ENCODE measurements around the gene KANTR.

DNA sequence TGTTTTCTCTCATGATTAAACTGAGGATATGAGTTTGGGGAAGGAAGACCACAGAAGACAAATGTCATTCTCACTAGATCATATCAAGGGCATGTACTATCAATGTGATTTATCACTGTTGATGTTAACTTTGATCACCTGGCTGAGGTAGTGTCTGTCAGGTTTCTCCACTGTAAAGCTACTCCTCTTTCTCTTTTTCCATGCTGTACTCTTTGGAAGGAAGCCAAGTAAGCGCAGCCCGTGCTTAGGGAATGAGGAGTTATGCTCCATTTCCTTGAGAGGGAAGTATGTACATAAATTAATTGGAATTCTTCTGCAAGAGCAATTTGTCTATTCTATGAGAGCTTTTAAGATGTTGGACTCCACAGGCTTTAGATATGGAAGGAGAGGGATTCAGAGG lies 4.0 kb upstream of the KANTR start:
- TF ChIP-seq, protein P1, sequence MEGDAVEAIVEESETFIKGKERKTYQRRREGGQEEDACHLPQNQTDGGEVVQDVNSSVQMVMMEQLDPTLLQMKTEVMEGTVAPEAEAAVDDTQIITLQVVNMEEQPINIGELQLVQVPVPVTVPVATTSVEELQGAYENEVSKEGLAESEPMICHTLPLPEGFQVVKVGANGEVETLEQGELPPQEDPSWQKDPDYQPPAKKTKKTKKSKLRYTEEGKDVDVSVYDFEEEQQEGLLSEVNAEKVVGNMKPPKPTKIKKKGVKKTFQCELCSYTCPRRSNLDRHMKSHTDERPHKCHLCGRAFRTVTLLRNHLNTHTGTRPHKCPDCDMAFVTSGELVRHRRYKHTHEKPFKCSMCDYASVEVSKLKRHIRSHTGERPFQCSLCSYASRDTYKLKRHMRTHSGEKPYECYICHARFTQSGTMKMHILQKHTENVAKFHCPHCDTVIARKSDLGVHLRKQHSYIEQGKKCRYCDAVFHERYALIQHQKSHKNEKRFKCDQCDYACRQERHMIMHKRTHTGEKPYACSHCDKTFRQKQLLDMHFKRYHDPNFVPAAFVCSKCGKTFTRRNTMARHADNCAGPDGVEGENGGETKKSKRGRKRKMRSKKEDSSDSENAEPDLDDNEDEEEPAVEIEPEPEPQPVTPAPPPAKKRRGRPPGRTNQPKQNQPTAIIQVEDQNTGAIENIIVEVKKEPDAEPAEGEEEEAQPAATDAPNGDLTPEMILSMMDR (IDR thresholded peaks at IDR 0.05): no peak
- TF ChIP-seq POLR2AphosphoS5 (IDR thresholded peaks at IDR 0.05; ENCODE audit: low read depth, low read length): no peak
- TF ChIP-seq TCF7L2 (IDR thresholded peaks at IDR 0.05; ENCODE audit: low read depth, low read length): no peak
